ENCODE data around the gene HAAO.

HAAO gene

DNA sequence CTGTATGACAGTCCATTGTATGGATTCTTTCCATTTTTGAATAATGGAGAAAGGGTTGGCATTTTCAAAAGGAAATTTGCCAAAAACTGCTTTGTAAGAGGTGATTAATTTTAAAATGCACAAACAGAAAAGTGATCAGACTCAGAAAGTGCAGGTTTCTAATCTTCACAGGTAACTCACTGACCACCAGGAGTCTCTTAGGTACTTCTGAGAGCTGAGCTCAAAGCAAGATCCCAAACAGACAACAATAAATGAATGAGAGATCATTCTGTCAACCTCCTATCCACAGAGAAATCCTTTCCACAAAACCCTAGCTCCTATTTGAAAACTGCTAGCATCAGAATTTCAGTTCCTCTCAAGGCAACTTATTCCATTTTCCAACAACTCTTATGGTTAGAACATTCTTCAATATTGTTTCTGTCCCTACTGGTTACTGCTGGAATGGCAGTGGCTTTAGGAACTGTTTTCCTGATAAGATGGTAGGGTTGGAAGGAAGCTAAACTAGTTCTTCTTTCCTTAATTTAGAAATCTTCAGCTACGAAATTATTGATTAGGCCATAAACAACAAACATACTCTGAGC, 20.6 kb upstream of the HAAO start:
- no peak for DNase-seq

DNA sequence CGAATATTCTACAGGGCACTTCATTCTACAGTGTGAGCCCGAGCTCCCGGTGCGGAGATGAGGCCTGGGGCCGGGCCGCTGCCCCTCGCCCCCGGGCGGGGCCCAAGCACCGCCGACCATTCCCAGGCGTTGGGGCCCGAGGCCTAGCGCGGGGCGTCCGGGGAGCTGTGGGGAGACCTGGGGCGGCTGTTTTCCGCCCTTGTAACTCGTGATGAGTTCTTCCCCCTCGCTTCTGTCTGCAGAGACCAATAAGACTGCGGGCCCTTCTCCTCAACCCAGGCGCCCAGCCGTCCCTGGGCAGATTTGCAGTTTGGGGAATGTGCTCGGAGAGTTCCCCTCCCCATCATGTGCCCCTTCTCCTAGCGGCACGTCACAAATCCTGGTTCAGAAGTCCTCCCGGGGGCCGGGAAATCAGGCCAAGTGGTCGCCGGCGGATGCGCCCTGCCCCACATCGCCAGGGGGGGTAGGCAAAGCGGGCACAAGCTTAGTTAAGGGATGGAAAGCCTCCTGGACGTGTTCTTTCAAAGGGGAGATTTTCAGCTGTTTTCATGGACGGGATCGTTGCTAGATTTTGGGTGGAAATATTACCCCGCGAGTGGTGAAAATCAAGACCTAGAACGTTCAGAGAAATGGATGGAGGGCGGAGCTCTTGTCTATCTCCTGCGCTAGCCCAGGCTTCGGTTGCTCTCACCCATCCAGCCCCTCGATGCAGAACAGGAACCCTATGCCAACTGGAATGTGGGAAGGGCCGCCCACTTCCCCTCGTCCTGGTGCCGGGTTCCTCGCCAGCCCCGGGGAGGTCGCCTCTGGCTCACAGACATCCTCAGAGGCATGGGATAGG, 18.8 kb upstream of the HAAO start:
- peak; percentile 20 for DNase-seq

- DNase-seq, result peak; percentile 94
Observed at GRCh38 chr2:42810121-42810970, 18.0 kb upstream of the HAAO start.

- DNase-seq, result no peak
Observed at GRCh38 chr2:42809819-42810120, 17.4 kb upstream of the HAAO start.

- no peak for DNase-seq
Observed at GRCh38 chr2:42809131-42809818, 16.9 kb upstream of the HAAO start.

DNA sequence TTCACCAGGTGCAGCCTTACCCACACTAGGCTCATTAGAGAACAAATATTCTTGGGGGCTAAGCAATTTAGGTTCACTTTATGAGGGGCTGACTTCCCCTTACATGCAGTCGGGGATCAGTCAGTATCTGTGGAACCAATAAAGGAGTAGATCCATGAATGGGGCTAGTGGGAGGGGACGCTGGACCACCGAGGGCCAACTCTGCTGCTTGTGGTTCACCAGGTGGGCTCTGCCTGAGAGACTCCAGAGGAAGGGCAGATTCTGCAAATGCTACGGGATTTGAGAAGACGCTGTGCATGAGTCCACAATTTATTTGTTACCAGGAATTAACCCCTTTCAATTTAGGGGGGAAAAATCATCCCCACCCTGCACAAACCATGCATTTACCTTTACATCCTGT, 15.9 kb upstream of the HAAO start:
- DNase-seq, result no peak

DNA sequence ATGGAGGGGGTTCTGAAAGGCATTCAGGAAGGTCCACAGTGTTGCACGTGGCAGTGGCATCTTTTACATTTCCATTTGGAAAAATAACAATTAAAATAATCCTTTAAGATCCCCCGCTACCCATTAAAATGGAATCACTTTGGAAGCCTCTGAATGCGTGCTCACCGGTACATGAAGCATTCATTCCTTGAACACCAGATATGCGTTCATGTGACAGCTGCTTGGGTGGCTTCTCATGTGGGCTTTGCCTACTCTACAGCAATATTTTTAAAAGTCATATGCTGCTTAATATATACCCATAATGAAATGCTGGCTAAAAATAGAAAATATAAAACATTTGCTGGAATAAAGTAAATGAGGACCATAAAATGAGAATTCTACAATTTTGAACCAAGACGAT, 14.4 kb upstream of the HAAO start:
- DNase-seq, result no peak

DNA sequence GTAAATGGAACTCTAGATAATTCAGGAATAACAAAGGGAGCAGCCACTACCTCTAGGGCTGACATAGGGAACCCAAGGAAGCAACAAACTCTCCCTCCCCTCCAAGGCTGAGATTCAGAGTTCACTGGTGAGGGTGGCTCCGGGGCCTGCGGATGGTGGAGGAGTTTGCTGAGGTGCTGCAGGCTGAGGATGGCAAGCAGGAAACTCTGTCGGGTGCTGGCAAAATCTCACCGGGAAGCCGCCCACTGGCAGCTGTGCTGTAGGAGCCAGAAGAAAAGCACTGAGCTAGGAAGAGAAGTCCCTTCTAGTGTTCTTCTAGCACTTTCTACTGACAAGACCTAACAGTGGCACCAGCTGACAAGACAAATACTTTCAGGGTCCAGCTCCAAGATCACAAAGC, 12.5 kb upstream of the HAAO start:
- DNase-seq, result no peak

DNA sequence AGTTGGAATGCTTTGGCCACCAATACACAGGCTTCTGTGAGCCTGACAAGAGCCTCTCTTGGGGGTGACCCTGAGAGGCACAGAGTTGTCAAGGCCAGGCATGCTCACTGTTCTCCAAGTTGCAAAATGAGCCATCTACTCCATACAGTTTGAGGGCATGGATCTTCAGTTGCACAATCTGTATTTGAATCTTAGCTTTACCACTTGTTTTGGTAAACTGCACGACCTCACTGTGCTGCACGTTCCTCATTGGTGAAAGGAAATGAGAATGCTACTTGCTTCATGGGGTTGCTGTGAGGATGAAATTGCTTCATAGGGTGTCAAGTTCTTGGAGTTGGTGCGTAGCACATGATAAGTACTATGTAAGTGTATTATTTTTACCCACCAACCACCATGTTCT, 12.0 kb upstream of the HAAO start:
- DNase-seq, result no peak

- no peak for DNase-seq
Observed at GRCh38 chr2:42802150-42802549, 9.8 kb upstream of the HAAO start.

DNA sequence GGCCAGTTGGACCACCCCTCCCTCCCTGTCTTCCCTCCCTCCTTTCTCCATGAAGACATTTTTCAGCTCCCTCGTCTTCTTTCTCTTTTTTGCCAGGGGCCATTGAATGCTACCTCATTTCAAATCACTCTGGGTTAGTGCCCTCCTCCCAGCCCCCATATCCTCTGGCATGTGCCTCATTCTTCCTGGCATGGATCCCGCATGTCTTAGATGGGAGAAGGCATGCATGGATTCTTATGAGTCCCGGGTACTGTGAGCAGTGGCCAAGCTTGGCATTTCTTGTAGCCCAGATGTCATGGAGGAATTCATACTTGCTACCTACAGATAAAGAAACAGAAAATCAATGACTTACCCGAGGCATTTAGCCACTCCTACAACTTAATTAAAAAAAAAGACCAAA, 9.0 kb upstream of the HAAO start:
- DNase-seq, result no peak

DNA sequence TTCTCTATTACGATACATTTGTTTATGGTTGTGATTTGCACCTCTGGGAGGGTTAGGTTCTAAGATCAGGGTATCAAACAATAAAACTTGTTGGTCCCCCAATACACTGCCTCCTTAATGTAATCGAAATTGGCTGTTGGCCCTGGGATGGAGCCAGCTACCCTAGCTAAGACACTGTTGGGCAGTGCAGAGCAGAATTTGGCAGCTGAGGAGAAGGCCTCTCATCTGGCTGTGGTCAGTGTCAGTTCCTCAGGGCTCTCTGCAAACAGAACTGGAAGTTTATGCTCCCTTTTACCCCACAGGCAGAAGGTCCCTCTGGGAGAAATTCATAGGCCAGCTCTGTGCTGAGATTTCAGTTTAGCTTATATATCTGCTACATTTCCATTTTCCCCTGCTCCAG, 8.6 kb upstream of the HAAO start:
- DNase-seq, result no peak

GRCh38 chr2:42800461-42800962, 8.1 kb upstream of the HAAO start:
- no peak for DNase-seq

- no peak for DNase-seq
Observed at GRCh38 chr2:42799881-42800280, 7.5 kb upstream of the HAAO start.

GRCh38 chr2:42797281-42797680, 4.9 kb upstream of the HAAO start:
- no peak for DNase-seq

DNA sequence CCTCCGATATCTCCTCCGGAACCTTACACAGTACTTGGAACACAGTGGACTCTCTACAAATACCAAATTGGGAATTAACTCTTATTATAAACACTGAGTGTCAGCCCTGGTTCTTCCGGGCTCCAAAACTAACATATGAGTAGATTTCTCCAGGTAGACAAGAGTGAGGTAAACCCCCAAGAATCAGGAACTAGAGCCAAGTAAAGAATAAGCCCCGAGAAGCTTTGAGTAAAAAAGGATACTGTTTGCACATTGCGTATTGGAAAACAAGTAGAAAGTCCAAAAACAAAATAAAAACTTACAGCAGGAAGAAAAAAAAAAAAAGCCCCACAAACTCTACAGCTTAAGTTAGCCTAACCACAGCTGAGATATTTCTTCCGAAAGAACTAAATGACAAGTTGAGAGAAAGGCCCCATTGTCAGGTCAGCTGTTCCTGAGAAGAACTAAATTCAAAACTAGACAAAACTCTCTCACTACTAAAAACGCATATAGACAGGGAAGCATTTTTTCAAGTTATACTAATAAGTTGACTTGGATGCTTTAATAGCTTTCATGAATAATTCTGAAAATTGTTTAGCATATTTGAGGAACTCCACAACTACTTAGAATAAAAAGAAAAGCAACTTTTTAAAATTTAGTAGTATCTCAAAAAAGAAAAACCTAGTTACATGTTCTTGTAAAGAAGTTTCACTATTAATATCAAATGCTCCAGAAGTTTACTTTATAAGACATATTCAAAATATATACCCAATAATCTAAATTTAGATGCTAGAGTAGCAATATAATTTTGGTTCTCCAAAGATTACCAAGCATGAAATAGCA, 4.3 kb upstream of the HAAO start:
- DNase-seq, result no peak

- no peak for DNase-seq
Observed at GRCh38 chr2:42795841-42796301, 3.5 kb upstream of the HAAO start.

DNA sequence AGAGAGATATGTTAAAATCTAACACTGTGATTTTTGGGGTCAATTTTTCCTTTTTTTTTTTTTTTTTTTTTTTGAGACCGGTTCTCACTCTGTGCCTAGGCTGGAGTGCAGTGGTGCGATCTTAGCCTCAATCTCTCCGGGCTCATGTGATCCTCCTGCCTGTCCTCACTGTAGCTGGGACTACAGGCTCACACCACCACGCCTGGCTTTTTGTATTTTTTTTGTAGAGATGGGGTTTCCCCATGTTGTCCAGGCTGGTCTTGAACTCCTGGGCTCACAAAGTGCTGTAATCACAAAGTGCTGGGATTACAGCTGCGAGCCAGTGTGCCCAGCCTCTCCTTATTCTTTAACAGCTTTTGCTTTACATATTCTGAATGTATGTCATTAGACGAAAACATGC, 2.9 kb upstream of the HAAO start:
- DNase-seq, result no peak

DNA sequence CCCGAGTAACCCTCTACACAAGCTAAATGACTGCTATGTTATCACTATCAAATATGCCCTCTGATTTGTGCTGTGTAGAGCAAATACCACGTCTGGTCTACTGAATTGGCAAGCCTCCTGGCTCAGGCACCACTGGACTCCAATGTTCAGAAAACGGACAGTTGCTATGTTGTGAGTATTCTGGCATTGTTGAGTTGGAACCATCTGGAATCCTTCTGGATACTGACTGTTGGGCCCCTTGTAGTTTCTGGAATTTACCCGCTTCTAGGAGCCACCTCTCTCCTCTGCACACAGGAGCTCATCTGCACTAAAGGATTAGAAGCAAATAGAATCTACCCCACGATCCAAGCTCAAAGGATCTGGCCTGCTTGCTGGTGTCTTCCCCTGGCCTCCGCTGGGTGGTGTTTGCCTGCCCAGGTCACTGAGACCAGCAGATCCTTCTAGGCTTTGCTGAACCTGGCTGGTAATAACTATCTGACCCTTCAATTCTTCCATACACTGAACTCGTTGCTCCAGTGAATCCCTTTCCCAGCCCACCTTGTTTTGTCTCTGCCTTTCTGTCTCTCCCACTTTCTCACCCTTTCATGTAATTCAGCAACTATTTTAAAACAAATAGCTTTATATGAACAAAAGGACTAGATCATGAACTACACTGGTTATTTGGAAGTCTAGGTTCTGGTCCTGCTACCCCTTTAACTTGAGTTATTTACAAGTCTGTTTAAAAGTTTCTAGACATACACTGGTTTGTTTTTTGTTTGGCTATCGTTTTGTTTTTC, 2.1 kb upstream of the HAAO start:
- DNase-seq, result no peak

- DNase-seq, result no peak
Observed at GRCh38 chr2:42793334-42794270, 1.2 kb upstream of the HAAO start.
